GM23338 (cell line): ENCODE data around the gene SERPINA6. TPM values are rescaled to one million over a fixed set of nuclear protein-coding genes. Genes with fewer than 3 reads are reported as not detected.

Experiments
- ATAC-seq: fragments of 200-7000 bp; cut with Tn5 transposase; 3 replicates; pipeline ENCODE4 v1.9.1; 2020
- DNase-seq: peaks from one replicate; pipeline ENCODE4 v3.0.0-alpha.2; 2015; ENCODE audit warnings: low spot score
- H2AFZ ChIP-seq: fragments of 200-600 bp; sonication (generic); 2 replicates; pipeline ENCODE4 v1.8.0; 2016; ENCODE audit warnings: antibody characterized with exemption, mild to moderate bottlenecking, moderate library complexity
- H3F3A ChIP-seq: fragments of 200-600 bp; sonication (generic); replicated peaks from 2 replicates; pipeline ENCODE4 v1.8.0; 2017; ENCODE audit warnings: antibody characterized with exemption, mixed run types, low read depth
- H3K27ac ChIP-seq: fragments of 200-600 bp; sonication (generic); 2 replicates; pipeline ENCODE4 v1.6.1; 2016; ENCODE audit warnings: low read depth
- H3K27me3 ChIP-seq: fragments of 200-600 bp; sonication (generic); 2 replicates; pipeline ENCODE4 v1.8.0; 2016; ENCODE audit warnings: mild to moderate bottlenecking, mixed run types, moderate library complexity; ENCODE audit not compliant: insufficient read depth
- H3K36me3 ChIP-seq: fragments of 200-600 bp; sonication (generic); 2 replicates; pipeline ENCODE4 v1.8.0; 2016; ENCODE audit warnings: mild to moderate bottlenecking; ENCODE audit not compliant: insufficient read depth
- H3K4me1 ChIP-seq: fragments of 200-600 bp; sonication (generic); 2 replicates; pipeline ENCODE4 v1.8.0; 2016; ENCODE audit warnings: mild to moderate bottlenecking, moderate library complexity; ENCODE audit not compliant: insufficient read depth
- H3K4me2 ChIP-seq: fragments of 200-600 bp; sonication (generic); 2 replicates; pipeline ENCODE4 v1.7.1; 2017; ENCODE audit warnings: mixed run types
- H3K4me3 ChIP-seq: fragments of 200-600 bp; sonication (generic); 2 replicates; pipeline ENCODE4 v1.6.1; 2016; ENCODE audit warnings: mixed run types
- H3K79me2 ChIP-seq: fragments of 200-600 bp; sonication (generic); replicated peaks from 2 replicates; pipeline ENCODE4 v1.8.0; 2017; ENCODE audit warnings: mild to moderate bottlenecking; ENCODE audit not compliant: insufficient read depth
- H3K9me2 ChIP-seq: fragments of 200-600 bp; sonication (generic); 2 replicates; pipeline ENCODE4 v1.8.0; 2017; ENCODE audit not compliant: insufficient read depth
- H4K20me1 ChIP-seq: fragments of 200-600 bp; sonication (generic); replicated peaks from 2 replicates; pipeline ENCODE4 v1.8.0; 2017; ENCODE audit warnings: mild to moderate bottlenecking; ENCODE audit not compliant: insufficient read depth
- H3K27ac Mint-ChIP-seq: 2 replicates; pipeline ENCODE4 v1.8.0; 2020; ENCODE audit warnings: inconsistent platforms, mild to moderate bottlenecking, moderate library complexity, mixed read lengths
- H3K27me3 Mint-ChIP-seq: 3 replicates; pipeline ENCODE4 v1.8.0; 2022; ENCODE audit warnings: low read depth, mild to moderate bottlenecking, moderate library complexity, mixed read lengths, inconsistent platforms; ENCODE audit not compliant: insufficient read depth, poor library complexity
- H3K36me3 Mint-ChIP-seq: 3 replicates; pipeline ENCODE4 v1.8.0; 2021; ENCODE audit warnings: low read depth, mild to moderate bottlenecking, inconsistent platforms, moderate library complexity, mixed read lengths
- H3K4me1 Mint-ChIP-seq: 3 replicates; pipeline ENCODE4 v1.8.0; 2020; ENCODE audit warnings: mild to moderate bottlenecking, inconsistent platforms, mixed read lengths
- H3K4me3 Mint-ChIP-seq: 3 replicates; pipeline ENCODE4 v1.8.0; 2021; ENCODE audit warnings: moderate library complexity, mild to moderate bottlenecking, inconsistent platforms, mixed read lengths
- H3K9me3 Mint-ChIP-seq: 3 replicates; pipeline ENCODE4 v1.8.0; 2020; ENCODE audit warnings: moderate library complexity, mild to moderate bottlenecking, inconsistent platforms, mixed read lengths
- CREB1 ChIP-seq: fragments of 250-450 bp; sonication (Bioruptor Pico); IDR thresholded peaks from 2 replicates; pipeline ENCODE4 v1.5.0; 2020; ENCODE audit warnings: low read depth, mild to moderate bottlenecking, moderate library complexity
- CTCF ChIP-seq, 2 experiments: fragments of 200-600 bp in 1 of 2; sonication (generic) in 1 of 2; conservative IDR thresholded peaks; 2 replicates each; pipeline versions ENCODE4 v1.5.1 to v1.6.1; 2016 to 2017; ENCODE audit warnings: antibody characterized with exemption in 2 of 2, low read depth in 2 of 2, mild to moderate bottlenecking in 2 of 2, moderate library complexity in 1 of 2
- ETS1 ChIP-seq: IDR thresholded peaks from 2 replicates; pipeline ENCODE4 v1.6.1; 2016; ENCODE audit warnings: antibody characterized with exemption
- EZH2 ChIP-seq: fragments of 200-600 bp; sonication (generic); IDR thresholded peaks from one replicate; pipeline ENCODE4 v1.8.0; 2017; ENCODE audit warnings: antibody characterized with exemption, mild to moderate bottlenecking, low read depth; ENCODE audit not compliant: unreplicated experiment
- EZH2phosphoT487 ChIP-seq: fragments of 200-600 bp; sonication (generic); IDR thresholded peaks from one replicate; pipeline ENCODE4 v1.8.1; 2018; ENCODE audit warnings: antibody characterized with exemption; ENCODE audit not compliant: unreplicated experiment
- JUNB ChIP-seq: IDR thresholded peaks from one replicate; pipeline ENCODE4 v1.6.1; 2016; ENCODE audit warnings: antibody characterized with exemption; ENCODE audit not compliant: unreplicated experiment
- NANOG ChIP-seq: IDR thresholded peaks from 2 replicates; pipeline ENCODE4 v1.6.1; 2016; ENCODE audit warnings: antibody characterized with exemption, borderline replicate concordance
- POLR2AphosphoS5 ChIP-seq: IDR thresholded peaks from 2 replicates; pipeline ENCODE4 v1.6.1; 2016; ENCODE audit warnings: antibody characterized with exemption, low read depth
- REST ChIP-seq: IDR thresholded peaks from one replicate; pipeline ENCODE4 v1.6.1; 2018; ENCODE audit warnings: antibody characterized with exemption; ENCODE audit not compliant: unreplicated experiment
- STAT1 ChIP-seq: IDR thresholded peaks from one replicate; pipeline ENCODE4 v1.6.1; 2016; ENCODE audit warnings: antibody characterized with exemption; ENCODE audit not compliant: unreplicated experiment
- ZNF114 ChIP-seq: fragments of 250-450 bp; sonication (Bioruptor Pico); IDR thresholded peaks from 2 replicates; pipeline ENCODE4 v1.5.0; 2020; ENCODE audit warnings: mild to moderate bottlenecking, moderate library complexity
- ZNF331 ChIP-seq: fragments of 250-450 bp; sonication (Bioruptor Pico); IDR thresholded peaks from 2 replicates; pipeline ENCODE4 v1.5.0; 2020; ENCODE audit warnings: low read depth, mild to moderate bottlenecking, moderate library complexity
- ZNF462 ChIP-seq: fragments of 250-450 bp; sonication (Bioruptor Pico); IDR thresholded peaks from 2 replicates; pipeline ENCODE4 v1.5.0; 2020; ENCODE audit warnings: mild to moderate bottlenecking, moderate library complexity
- polyA plus RNA-seq: library from polyadenylated mRNA; unstranded; fragments of >200 nt; fragmentation: Nextera tagmentation; extraction: Ambion mirVana; gene quantifications from 2 replicates; pipeline ENCODE4 v1.2.1, GENCODE V29; 2016
- total RNA-seq: library from RNA; depleted of rRNA; stranded (reverse); fragments of >200 nt; shearing (Covaris generic); gene quantifications from 2 replicates; pipeline ENCODE4 v1.2.3, GENCODE V29; 2014

SERPINA6 gene
- total and polyA plus RNA-seq, 2 experiments from 2014 or later: not detected

- Mint-ChIP-seq H3K27ac (no peak overlapping the region), H3K27me3 (no peaks in the 10 kb centered on the region), H3K4me1 (no peaks in the 10 kb centered on the region), H3K9me3 (no peaks in the 10 kb centered on the region), H3K4me3 (no peak overlapping the region), H3K36me3 (no peaks in the 10 kb centered on the region)
- H3K79me2 ChIP-seq: no peaks in the 10 kb centered on the region
- no peaks in the 10 kb centered on the region for H3F3A ChIP-seq
- no peak overlapping the region for H3K27ac ChIP-seq
- ATAC-seq (no peak), DNase-seq (no peak)
- H3K9me2 ChIP-seq: 0 out of 2 replicates have a peak, but pooled peaks cover 7% of the 10 kb centered on the region
- H3K4me3 ChIP-seq: no peak overlapping the region
- H3K4me2 ChIP-seq: no peak overlapping the region
- TF ChIP-seq EZH2phosphoT487 (no peak), EZH2 (no peak), ZNF462 (CRISPR knock-in tag) (no peak), CREB1 (no peak), STAT1 (no peak), NANOG (no peak), POLR2AphosphoS5 (no peak), ZNF114 (CRISPR knock-in tag) (no peak), JUNB (no peak), ETS1 (no peak), CTCF (conservative IDR thresholded peaks at IDR 0.05; ENCODE audit: low read depth in 2 of 2) (no peak), REST (no peak), ZNF331 (CRISPR knock-in tag) (no peak)
- no peak overlapping the region for H2AFZ ChIP-seq
- H3K36me3 ChIP-seq: no peaks in the 10 kb centered on the region
- no peaks in the 10 kb centered on the region for H3K4me1 ChIP-seq
- no peaks in the 10 kb centered on the region for H3K27me3 ChIP-seq
- no peaks in the 10 kb centered on the region for H4K20me1 ChIP-seq
Observed at GRCh38 chr14:94282991-94283723, 40.0 kb downstream of the SERPINA6 start.
